ENCODE data around the gene NECAB3.

NECAB3 gene

DNA sequence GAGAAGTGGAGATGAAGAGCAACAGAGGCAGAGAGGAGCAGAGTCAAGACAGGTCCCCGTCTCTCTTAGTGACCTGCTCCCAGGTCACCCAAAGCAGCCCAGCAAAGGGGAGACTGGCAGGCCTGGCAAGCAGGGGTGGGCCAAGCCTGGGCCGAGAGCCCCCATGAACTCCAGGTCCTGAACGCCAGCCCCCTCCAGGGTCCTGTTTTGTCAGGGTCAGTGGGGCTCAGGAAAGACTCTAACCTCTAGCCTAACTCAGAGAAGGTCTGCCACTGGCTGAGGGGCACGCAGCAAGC is 1.2 kb downstream of the NECAB3 start:
- in situ Hi-C loops (cut with MboI; ENCODE audit: low sequenced_read_pairs, unreplicated experiment): no loop called here
- TF ChIP-seq, protein P1, sequence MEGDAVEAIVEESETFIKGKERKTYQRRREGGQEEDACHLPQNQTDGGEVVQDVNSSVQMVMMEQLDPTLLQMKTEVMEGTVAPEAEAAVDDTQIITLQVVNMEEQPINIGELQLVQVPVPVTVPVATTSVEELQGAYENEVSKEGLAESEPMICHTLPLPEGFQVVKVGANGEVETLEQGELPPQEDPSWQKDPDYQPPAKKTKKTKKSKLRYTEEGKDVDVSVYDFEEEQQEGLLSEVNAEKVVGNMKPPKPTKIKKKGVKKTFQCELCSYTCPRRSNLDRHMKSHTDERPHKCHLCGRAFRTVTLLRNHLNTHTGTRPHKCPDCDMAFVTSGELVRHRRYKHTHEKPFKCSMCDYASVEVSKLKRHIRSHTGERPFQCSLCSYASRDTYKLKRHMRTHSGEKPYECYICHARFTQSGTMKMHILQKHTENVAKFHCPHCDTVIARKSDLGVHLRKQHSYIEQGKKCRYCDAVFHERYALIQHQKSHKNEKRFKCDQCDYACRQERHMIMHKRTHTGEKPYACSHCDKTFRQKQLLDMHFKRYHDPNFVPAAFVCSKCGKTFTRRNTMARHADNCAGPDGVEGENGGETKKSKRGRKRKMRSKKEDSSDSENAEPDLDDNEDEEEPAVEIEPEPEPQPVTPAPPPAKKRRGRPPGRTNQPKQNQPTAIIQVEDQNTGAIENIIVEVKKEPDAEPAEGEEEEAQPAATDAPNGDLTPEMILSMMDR (IDR thresholded peaks at IDR 0.05; ENCODE audit: borderline replicate concordance, control extremely low read depth, extremely low read depth, insufficient read depth, missing control alignments): no peak
- DNase-seq (ENCODE audit: low spot score): no peak

DNA sequence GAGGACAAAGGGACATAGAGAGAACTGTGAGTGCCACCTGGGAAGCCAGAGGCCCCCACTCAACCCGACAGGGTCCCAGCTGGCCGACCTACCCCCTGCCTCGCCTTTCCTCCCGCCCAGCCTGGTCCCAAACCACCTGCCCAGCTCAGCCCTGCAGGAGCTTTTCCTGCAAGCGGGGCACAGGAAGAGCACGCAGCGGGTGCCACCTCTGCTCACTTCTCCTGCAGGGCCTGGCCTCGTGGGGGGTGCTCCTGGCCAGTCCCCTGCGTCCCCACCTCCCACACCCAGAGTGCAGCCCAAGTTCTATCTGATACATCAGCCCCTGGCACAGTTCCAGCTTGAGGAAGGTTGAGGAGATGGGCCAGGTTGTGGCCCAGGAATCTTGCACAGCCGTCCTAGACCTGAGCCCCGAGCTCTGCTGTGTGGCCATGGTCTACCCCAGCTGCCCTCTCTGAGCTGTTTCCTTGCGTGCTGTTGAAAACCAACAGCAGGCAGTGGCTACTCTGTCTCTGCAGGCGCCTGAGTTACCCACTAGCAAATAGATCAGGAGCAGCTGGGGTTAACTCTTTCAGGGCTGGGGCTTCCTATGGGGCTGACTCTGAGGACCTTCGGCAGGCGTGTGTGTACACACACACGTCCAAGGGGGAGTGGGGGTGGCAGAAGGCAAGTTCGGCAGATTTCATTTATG is 1.7 kb downstream of the NECAB3 start:
- in situ Hi-C loops (cut with MboI; ENCODE audit: low sequenced_read_pairs, unreplicated experiment): no loop called here
- TF ChIP-seq, protein P1 (IDR thresholded peaks at IDR 0.05; ENCODE audit: borderline replicate concordance, control extremely low read depth, extremely low read depth, insufficient read depth, missing control alignments): no peak
- DNase-seq (ENCODE audit: low spot score): no peak

DNA sequence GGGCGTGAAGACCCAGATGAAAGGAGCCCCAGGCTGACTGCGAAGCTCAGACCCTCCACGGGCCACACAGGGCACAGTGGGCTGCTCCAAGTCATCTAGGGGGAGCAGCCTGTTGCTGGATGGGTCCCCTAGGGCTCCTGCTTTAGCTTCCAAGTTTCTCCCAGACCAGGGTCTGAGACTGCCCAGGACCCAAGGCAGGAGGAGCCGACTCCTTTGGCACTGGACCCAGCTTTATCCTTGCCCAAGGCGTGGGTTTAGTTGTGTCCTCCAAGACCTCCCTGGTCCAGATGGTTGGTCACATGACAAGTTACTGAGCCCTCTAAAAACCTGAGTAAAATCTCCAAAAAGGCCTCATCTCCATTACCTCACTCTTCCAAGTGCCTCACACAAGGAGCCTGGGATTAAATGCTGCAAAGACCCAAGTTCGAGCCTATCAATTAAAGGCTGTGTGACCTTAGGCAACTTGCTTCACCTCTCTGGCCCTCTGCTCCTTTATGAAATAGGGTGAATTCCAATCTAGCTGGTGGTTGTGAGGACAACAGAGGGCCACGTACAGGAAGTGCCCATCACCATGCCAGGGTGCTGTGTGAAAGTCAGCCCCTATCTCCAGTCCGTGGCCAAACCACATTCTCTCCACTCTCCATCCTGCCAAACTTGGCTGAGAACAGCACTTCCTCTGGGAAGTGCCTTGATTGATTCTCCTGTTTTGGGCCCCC is 2.5 kb downstream of the NECAB3 start:
- no peak for DNase-seq (ENCODE audit: low spot score)
- TF ChIP-seq, protein P1 (IDR thresholded peaks at IDR 0.05; ENCODE audit: borderline replicate concordance, control extremely low read depth, extremely low read depth, insufficient read depth, missing control alignments): no peak
- in situ Hi-C loops (cut with MboI; ENCODE audit: low sequenced_read_pairs, unreplicated experiment): no loop called here

DNA sequence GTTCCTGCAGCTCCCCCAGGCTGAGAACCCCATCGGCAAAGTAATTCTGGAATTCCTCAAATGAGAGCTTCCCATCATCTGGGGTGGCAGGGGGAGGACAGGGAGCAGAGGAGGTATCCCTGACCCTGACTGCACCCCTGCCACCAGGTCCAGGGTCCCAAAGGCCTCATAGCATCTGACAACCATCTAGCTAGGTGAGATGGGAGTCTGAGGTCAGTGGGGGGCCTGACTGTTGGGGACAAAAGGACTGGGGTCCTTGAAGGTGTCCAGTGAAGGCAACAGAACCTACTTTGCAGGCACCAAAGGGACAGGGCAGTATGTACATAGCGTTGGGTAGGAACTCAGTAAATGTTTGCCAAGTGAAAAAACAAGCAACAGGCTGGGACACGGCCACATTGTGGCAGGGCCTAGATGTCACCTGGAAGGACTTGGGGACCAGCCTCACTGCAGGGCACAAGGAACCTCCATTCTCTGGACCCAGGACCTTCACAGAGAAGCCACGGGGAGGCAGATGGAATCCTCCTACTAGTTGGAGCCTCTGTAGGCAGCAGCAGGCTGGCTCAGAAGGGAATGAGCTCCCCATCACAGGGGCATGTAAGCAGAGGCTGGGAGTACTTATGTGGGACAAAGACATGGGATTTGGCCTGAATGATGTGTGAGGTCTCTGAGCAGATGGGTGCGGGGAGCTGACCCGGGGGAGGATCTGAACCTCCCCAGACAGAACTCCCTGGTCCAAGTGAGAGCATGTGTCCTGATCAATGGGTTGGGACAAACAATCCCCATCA is 3.3 kb downstream of the NECAB3 start:
- TF ChIP-seq, protein P1 (IDR thresholded peaks at IDR 0.05; ENCODE audit: borderline replicate concordance, control extremely low read depth, extremely low read depth, insufficient read depth, missing control alignments): no peak
- in situ Hi-C loops (cut with MboI; ENCODE audit: low sequenced_read_pairs, unreplicated experiment): no loop called here
- DNase-seq (ENCODE audit: low spot score): no peak

DNA sequence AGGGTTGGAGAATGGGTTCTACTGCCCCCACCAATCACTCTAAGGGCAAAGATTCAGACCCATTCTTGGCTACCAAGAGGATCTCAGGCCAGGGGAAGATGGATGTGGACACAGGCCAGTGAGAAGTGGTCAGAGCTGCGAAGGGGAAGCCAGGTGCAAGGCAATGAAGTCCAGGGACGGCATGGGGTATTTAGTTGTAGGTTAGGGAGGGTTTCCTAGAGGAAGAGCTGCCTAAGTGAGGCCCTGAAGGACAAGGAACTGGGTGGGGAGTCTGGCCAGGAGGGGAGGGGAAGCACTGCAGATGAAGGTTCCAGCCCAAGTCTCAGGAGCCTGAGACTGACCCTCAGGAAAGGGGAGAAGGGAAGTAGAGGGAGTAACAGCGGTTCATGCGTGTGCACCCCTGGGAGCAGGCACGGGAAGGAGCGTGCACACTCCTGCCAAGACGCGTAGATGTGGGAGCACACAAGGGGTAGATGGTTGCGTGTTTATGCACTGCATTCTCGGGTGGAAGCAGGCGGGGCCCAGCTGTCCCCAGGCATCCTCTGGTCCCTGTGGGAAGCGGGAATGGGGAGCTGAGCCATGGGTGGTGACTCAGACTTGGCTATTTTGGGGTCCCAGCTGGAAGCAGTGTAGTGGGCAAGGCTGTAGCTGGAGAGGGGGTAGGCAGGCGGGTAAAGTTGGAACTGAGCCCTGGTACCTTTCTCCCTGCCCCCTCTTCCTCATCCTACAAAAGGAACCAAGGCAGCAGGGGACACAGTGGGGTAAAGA is 4.2 kb downstream of the NECAB3 start:
- no peak for DNase-seq (ENCODE audit: low spot score)
- TF ChIP-seq, protein P1 (IDR thresholded peaks at IDR 0.05; ENCODE audit: borderline replicate concordance, control extremely low read depth, extremely low read depth, insufficient read depth, missing control alignments): no peak
- in situ Hi-C loops (cut with MboI; ENCODE audit: low sequenced_read_pairs, unreplicated experiment): loop anchor here (10.0 kb wide), 1 partner anchor 215 kb away; no protein-coding TSS in a partner anchor

DNA sequence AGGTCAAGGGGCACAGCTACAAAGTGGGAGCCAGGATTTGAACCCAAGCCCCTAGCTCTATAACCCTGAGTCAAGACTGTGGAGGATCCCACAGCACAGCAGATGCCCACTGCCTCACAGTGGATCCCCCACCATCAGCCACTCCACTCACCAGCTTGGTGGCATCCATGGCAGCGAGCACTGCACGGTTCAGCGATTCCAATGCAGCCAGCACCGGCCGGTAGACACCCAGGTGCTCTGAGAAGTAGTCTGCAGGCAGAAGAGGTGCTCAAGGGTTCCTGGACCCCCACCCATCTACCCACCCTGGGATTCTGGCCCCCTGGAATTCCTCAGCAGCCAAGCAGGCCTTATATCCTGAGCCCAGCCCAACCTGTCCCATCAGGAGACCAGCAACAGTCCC is 5.0 kb downstream of the NECAB3 start:
- TF ChIP-seq, protein P1 (IDR thresholded peaks at IDR 0.05; ENCODE audit: borderline replicate concordance, control extremely low read depth, extremely low read depth, insufficient read depth, missing control alignments): no peak
- in situ Hi-C loops (cut with MboI; ENCODE audit: low sequenced_read_pairs, unreplicated experiment): loop anchor here (10.0 kb wide), 1 partner anchor 214 kb away; no protein-coding TSS in a partner anchor
- DNase-seq (ENCODE audit: low spot score): no peak

Data from GM13976 (cell line).